Stimulated activated CD8-positive, alpha-beta memory T cell treated with anti-CD3 and anti-CD28 coated beads, Interleukin-4, amount 100 ng/mL, for 1 hour (primary cell): ENCODE data around the gene DNAH9.

Experiments used
- DNase-seq, 2 donors: peaks; one replicate each; pipeline ENCODE4 v3.0.0-alpha.2; 2020; ENCODE audit warnings: low read depth in 2 of 2, low spot score in 1 of 2

The DNAH9 gene

DNA sequence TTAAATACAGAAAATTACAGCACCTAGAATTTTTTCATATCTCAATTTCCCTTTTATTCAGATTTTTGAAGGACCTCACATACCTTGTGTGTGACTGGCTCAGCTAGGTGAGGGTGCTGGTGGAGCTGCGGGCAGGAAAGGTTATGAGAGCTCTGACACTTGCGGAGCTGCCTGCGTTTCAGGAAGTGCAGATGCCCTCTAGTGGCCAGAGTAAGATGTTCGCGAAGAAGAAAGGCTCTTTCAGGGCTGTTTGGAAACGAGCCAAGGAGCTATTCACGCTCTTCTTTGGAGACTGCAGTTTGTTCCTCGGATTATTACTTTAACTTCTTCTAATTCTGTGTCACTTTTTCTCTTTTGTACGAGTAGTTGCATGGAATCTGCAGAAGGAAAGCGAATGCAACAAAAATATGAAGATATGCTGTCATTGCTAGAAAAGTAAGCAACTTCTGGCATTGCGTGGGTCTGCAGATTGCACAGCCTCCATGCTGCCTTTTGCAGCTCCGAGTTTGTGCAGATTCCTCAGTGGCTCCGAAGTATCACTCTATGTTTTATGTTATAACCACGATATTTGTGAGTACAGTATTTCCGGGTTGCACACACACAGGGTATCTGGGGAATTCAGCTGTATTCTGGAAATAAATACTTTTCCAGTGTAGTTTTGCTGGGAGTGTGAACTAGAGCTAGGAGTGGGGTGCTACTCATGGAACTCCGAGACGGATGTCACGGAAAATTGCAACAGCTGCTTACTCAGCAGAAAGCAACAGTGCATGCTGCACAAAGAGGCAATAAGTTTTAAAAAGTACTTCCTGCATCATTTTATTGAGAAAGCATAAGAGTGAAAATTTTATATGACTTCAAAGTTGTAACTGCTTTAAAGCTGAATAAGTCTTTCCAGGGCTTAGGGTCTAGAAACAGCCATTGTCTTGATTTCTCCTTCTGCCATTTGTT, 46.3 kb downstream of the DNAH9 start:
- DNase-seq: no peak

DNA sequence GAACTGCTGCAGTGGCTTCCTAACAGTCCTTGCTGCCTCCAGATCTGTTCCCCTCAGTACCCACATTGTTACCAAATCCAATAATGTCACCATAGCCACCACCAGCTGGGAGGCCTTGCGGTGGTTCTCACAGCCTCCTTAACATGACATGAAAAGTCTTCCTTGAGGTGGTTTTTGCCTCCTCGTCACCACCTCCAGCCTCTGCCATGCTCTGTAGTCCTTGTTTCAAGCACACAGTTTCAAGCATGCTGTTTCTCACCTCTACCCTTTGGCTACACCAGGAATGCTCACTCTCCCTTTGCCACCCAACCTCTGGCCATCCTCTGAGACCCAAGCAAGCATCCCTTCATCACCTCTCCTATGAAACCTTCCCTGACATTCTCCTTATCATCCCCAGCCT, 47.2 kb downstream of the DNAH9 start:
- no peak for DNase-seq

DNA sequence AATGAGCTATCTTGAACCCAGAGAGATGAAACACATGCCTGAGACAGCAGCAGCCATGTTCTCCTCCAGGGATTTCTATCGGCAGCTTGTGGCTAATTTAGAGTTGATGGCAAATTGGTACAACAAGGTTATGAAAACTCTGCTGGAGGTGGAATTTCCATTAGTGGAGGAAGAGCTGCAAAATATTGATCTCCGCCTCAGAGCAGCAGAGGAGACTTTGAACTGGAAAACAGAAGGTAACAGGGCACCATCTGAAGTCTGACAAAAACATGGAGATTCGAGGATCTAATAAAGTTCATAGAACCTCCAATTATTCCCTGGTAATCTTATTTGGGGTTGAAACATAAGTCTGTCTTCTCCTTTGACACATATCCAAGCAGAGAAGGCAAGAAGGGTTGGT, 52.8 kb downstream of the DNAH9 start:
- no peak for DNase-seq

DNA sequence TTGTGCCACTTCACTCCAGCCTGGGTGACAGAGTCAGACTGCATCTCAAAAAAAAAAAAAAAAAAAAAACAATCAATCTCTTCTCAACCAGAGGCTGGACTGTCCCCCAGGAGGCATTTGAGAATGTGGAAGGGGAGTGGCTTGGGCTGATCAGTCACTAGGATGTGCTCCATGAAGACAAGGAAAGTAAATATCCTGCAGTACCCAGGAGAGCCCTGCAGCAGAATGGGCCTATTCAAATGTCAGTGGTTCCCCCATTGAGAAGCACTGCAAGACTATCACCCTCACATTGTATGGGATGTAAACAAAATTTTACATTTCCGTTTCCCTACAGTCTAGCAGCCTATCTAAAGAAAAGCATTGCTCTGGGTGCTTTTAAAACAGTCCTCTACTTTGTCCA, 70.3 kb downstream of the DNAH9 start:
- DNase-seq: no peak

DNA sequence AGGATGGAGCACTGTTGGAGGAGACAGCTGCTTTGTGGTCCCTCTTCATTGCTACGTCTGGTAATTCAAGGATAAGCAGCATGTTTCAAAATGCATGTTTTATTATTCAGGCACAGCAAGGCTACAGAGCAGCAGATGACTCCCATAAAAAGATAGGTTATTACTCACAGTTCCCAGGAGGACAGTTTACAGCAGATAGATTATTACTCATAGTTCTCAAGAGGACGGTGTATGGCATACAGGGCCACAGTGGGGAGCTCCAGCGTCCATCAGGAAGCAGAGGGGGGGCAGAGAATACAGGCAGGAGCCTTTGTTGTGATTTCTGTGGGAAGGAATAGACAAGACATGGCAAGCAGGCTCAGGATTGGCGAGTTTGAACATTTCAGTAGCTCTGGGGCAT, 72.9 kb downstream of the DNAH9 start:
- no peak for DNase-seq

DNA sequence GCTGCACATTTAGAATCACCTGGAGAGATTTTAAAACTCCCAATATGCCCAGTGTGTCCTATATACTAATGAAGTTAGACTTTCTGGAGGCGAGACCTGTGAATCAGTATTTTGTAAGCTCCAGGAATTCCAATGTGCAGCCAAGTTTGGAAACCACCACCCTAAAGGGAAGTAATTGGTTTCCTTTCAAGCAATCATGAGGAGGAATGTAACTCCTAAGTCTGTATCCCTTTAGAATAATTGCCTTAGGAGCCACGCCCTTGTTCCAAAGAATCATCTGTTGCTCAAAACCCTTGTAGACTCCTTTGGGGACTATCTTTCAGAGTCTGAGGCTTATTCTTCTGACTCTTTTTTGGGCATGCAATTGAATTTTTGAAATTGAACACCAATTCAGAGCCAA, 84.4 kb downstream of the DNAH9 start:
- no peak for DNase-seq

DNA sequence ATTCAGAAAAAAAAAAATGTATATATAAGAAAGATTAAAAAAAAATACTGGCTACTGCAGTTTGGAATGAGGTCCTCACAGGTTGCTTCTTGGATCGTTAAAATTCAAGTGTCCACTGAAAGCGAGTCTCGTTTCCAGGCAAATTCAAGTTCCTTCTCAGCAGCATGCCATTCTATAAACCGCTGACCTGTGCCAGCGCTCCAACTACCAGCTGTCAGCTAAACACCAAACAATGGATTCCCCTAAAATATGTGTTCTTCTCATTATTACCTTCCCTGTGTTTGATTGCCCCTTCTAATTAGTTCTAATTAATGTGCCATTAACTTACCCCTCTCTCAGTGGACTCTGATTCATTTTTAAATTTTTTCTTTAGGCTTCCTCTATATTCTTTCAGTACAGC, 92.4 kb downstream of the DNAH9 start:
- DNase-seq: no peak

DNA sequence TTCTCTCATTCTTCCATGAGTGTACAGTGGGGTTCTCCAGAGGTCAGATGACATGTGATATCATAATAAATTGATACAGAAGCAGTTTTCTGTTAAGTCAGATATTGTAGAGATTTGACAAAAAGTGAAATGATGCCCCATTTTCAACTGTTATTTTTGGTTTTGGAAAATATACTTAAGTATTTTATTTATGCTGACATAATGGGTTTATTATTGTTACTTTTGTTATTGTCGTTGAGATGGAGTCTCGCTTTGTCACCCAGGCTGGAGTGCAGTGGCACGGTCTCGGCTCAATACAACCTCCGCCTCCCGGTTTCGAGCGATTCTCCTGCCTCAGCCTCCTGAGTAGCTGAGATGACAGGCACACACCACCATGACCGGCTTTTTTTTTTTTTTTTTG, 94.4 kb downstream of the DNAH9 start:
- DNase-seq: no peak

DNA sequence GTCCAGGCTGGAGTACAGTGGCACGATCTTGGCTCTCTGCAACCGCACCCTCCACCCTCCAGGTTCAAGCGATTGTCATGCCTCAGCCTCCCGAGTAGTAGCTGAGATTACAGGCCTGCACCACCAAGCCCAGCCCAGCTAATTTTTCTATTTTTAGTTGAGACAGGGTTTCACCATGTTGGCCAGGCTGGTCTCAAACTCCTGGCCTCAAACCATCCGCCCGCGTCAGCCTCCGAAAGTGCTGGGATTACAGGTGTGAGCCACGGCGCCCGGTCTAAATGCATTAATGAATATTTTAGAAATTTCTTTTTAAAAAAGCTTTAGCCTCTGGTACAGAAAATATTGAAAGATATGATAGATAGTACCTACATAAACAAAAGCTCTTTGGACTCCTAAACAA, 95.0 kb downstream of the DNAH9 start:
- DNase-seq: no peak

DNA sequence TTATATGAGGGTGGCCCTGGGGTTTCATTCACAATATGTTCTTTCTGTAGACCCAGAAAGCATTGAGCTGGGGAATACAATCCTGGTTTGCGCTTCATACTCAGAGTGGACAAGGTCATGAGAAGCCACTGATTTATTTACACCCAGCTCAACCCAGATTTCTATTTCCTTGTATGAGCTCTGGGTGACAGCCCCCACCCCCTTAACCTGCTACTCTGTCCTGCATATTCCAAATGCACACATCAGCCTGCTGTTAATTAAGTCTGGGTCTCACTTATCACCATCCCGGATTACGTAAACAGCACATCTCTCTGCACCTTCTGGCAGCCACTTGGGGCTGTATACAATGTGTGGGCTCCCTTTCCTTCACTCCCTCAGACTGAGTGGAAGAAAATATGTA, 102.4 kb downstream of the DNAH9 start:
- DNase-seq: no peak

DNA sequence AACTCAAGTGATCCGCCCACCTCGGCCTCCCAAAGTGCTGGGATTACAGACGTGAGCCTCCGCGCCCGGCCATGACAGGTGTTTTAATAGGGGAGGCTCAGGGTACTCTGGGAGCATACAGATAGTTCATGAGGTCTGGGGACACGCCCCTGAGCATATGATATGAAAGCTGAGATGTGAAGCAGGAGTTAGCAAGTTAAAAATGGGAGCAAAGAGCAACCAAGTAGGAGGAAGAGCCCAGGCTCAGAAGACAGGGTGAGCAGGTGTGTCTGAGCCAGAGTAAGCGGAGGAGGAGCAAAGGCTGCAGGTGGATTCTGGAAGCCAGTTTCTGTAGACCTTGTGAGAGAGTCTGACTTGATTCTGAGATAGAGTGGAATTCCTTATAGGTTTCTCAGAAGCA, 103.6 kb downstream of the DNAH9 start:
- no peak for DNase-seq

DNA sequence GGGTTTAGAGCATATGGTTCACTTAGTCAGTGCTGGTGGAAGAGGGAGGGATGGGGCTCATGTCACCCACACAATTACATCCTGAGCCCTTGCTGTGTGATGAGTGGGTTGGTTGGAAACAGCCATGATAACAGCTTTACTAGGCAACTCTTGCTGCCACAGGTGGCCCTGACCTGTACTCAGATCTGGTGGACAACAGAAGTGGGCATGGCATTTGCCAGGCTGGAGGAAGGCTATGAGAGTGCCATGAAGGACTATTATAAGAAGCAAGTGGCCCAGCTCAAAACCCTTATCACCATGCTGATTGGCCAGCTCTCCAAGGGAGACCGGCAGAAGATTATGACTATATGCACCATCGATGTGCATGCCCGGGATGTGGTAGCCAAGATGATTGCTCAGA, 105.8 kb downstream of the DNAH9 start:
- no peak for DNase-seq

DNA sequence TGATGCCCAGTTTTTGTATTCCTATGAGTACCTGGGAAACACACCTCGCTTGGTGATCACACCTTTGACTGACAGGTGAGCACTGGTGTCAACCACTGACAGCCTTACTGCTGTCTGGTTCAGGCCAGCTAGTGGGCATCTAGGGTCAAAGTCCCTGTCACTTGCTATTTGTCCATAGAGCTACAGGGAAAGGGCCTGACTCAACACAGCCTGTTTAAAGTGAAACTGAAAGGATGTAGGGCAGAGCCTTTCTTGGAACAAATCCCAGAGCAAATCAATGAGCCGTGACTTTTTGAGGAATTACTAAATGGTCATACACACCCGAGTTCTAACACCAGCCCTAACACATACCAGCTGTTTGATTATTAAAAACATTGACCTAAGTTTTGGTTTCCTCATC, 106.8 kb downstream of the DNAH9 start:
- no peak for DNase-seq

DNA sequence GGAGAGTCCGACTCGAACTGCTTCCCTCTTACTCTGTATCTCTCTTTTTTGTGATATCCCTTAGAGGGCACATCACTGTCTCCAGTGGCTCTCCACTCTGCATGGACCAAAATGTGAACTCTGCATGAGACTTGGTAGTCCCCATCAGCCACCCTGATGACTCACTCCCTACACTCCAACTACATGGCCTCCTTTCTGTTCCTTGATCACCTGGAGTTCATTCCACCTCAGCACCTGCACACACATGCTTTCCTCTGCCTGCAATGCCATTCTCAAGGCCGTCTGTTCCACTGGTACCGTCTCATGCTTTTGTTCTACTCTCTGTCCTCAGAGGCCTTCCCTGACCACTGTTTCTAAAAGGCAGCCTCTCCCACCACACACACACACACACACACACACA, 109.3 kb downstream of the DNAH9 start:
- DNase-seq: no peak

DNA sequence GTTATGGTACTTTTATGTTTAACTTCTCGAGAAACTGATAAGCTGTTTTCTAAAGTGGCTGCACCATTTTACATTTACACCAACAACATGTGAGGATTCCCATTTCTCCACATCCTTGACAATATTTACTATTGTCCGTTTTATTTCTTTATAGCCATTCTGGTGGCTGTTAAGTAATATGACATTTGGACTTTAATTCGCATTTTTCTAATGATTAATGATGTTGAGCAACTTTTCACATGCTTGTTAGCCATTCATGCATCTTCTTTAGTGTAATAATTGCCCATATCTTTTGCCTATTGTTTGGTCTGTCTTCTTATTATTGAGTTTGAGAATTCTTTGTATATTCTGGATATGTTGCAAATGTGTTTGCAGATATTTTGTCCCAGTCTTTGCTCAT, 114.2 kb downstream of the DNAH9 start:
- DNase-seq: no peak

DNA sequence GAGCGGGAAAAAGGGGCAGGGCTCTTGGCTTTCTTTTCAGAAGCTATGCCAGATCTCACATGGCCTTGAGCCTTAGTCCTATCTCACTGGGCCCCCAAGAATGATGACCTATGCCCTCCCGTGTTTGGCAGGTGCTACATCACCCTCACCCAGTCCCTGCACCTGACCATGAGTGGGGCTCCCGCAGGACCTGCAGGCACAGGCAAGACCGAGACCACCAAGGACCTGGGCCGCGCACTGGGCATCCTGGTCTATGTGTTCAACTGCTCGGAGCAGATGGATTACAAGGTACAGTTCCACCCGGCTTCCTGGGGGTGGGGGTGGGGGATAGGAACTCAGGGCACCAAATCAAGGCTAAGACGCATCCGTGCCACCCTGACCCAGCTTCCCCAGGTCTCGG, 120.9 kb downstream of the DNAH9 start:
- DNase-seq: no peak

DNA sequence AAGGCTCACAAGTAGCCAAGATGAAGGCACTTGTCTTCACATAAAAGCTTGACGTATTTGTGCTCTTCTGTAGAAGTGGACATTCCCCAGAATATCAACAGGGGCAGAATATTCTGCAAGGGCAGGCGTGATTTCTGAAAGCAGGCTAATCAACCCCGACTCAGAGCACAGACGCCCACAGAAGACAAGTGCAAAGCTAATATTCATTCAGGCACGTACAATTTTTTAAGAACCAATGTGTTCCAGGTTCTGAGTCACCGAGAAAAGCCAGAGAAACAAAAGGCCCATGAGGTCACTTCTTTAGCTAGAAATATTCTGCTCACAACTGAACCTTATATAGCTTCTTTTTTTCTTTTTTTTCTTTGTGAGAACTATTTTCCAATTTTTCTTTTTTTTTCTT, 121.6 kb downstream of the DNAH9 start:
- no peak for DNase-seq

DNA sequence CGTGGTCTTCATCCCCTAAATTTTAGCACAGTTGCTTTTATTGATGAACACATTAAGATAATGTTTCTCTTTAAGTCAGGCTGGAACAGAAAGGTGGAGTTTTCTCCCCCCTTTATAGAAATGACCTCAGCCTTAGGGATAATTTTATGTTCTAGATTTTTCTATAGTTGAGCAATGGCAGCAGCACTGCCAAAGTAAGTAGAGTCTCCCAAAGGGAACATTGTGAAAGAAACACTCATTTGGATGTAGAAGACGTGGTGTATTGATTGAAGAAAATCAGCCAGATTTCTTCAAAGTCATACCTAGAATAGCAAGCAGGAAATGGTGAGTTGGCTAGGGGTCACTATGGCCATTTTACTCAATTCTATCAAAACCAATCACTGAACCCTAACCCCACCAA, 122.5 kb downstream of the DNAH9 start:
- no peak for DNase-seq

DNA sequence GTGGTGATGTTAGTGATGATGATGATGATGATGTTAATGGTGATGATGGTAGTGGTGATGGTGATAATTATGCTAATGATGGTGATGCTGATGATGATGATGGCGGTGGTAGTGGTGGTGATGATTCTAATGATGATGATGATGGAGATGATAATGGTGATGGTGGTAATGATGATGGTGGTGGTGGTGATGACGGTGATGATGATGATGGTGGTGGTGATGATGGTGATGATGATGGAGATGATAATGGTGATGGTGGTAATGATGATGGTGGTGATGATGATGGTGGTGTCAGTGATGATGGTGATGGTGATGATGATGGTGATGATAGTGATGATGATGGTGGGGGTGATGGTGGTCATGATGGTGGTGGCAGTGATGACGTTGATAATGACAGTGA, 132.5 kb downstream of the DNAH9 start:
- DNase-seq: no peak

DNA sequence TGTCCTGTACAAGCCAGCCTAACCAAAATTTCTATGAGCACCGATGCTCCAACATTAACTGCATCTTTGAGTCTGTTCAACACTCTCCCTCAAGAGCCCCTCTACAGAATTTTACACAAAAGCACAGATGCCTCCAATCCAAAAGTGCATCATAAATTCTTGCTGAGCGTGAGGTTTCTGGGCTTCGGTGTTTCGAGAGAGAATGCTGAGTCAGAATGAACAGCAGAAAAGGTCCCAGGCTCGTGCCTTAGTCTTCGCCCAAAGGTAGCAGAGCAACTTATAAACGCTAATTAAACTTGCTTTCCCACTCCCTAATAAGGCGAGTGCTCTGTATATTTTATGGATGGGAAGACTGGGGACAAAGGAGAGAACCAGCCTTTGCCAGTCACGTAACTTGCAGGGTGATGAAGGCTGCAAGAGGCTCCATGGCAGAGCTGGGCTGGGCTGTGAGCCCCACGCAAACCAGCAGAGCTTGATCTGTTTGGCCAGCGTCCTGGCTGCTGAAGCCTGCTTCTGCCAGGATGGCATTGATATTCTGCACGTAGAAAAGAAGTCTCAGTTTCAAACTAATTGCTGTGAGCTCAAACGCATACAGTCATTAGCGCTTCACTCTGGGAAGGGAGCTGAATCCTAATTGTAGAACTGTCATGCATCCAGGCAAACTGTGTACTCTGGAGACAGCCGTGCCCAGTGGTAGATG, 138.5 kb downstream of the DNAH9 start:
- DNase-seq: no peak

DNA sequence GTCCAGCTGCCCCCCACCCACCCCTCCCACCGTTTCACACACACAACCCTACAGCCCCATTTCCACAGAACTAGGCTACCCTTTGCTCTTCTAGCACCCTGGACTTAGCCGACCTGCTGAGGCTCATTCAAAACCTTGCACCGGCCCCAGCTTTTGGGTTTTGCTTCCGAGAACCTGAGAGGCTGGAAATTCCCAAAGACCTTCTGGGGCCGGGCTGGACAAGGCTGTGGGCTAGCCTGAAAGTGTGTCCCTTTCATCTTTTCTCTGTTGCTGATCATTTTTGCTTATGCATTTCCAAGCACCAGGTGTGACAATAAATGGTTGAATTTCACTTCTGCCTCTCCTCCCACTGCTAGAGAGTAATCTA, 139.0 kb downstream of the DNAH9 start:
- no peak for DNase-seq

DNA sequence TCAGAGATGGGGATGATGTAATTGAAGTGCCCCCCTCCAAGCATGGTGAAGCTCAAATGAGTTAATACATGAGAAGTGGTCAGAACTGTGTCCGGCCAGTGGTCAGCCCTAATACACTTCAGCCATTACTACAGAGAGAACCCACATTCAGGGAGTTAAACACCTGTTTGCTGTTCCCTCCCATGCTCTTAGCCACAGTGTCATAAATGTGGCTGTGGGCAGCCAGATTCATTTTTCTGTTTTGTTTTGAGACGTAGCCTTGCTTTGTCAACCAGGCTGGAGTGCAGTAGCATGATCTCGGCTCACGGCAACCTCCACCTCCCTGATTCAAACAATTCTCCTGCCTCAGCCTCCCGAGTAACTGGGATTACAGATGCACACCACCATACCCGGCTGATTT, 139.9 kb downstream of the DNAH9 start:
- DNase-seq: no peak

DNA sequence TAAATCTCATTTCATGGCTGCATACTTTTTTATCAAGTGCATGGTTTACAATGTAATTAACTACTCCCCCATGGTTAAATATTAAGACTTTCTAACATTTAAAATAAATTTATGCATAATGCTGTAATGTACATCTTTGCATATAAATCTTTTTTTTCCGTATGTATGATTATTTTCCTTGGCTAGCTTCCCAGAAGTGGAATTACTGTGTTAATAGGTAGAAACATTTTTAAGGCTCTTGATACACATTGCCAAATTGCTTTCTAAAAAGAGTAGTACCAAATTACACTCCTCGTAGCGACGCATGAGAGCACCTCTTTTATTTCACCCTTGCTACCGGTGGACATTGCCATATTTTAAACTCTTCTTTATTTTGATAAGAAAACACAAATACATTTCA, 141.1 kb downstream of the DNAH9 start:
- no peak for DNase-seq
